Right ventricle myocardium inferior (tissue), 1 donor: ENCODE measurements around the gene CEP85. TPM values are rescaled to one million over a fixed set of nuclear protein-coding genes. Genes with fewer than 3 reads are reported as not detected.
"Not testable (repeated sequence)": the region's sequence is repeated elsewhere in the genome, so short reads cannot be mapped to it uniquely, and the experiment has no call there.

Source experiments
- ATAC-seq: fragments of 200-7000 bp; cut with Tn5 transposase; one replicate; pipeline ENCODE4 v1.9.1; 2020; ENCODE audit warnings: mild to moderate bottlenecking, moderate library complexity
- DNase-seq: peaks from one replicate; pipeline ENCODE4 v3.0.0; 2021; ENCODE audit errors: missing footprints
- intact Hi-C: fragments of 100-400 bp; cut with DNase I; formaldehyde crosslinking; loops from one replicate; pipeline ENCODE4 v1.11.0; 2022
- total RNA-seq: library from RNA; stranded (reverse); fragmentation: NEBNext Ultra II Directional; extraction: Animal tissue kit (Norgen Biotek cat#: 25700); gene quantifications from one replicate; pipeline ENCODE4 v1.2.1, GENCODE V29; 2021
- donor health status: DM: no; HTN: yes; CAD: no; lungs with severe emphysema.

The CEP85 gene
- total RNA-seq, 1 donor from 2014 or later: 73.6 TPM

- DNase-seq (no peak), ATAC-seq (no peak)
- intact Hi-C loops: no loop called here
These were observed 13.6 kb upstream of the CEP85 start for GRCh38 chr1:26220199-26220912.

- DNase-seq (no peak), ATAC-seq (no peak)
- intact Hi-C loops: no loop called here
These were observed 12.9 kb upstream of the CEP85 start for GRCh38 chr1:26221094-26221493.

- ATAC-seq: no peak
- intact Hi-C loops: no loop called here
- no peak for DNase-seq
These were observed 9.4 kb upstream of the CEP85 start for GRCh38 chr1:26224606-26225005.

- ATAC-seq: peak; percentile 87
- DNase-seq: peak; percentile 84
- intact Hi-C loops: no loop called here
These were observed 8.8 kb upstream of the CEP85 start for GRCh38 chr1:26225033-26225831.

GRCh38 chr1:26230682-26231081 is 3.3 kb upstream of the CEP85 start:
- not testable (repeated sequence) for ATAC-seq, DNase-seq
- intact Hi-C loops: loop anchor here (5.0 kb wide), 2 partner anchors 47 to 193 kb away; no protein-coding TSS in a partner anchor

- DNase-seq (no peak), ATAC-seq (no peak)
- intact Hi-C loops: loop anchor here (1.0 to 5.0 kb wide), 6 partner anchors 20 to 198 kb away; partner anchors contain the start of genes C1orf232, PDIK1L and ZNF593
These were observed 807 bp downstream of the CEP85 start for GRCh38 chr1:26234644-26235370.

GRCh38 chr1:26237230-26237966 is 3.4 kb downstream of the CEP85 start:
- intact Hi-C loops: no loop called here
- DNase-seq (no peak), ATAC-seq (no peak)

GRCh38 chr1:26239936-26240335 is 5.9 kb downstream of the CEP85 start:
- DNase-seq (no peak), ATAC-seq (no peak)
- intact Hi-C loops: no loop called here

GRCh38 chr1:26252718-26253117 is 18.7 kb downstream of the CEP85 start:
- DNase-seq (no peak), ATAC-seq (no peak)
- intact Hi-C loops: no loop called here

GRCh38 chr1:26254404-26254803 is 20.4 kb downstream of the CEP85 start:
- DNase-seq (no peak), ATAC-seq (peak; percentile 85)
- intact Hi-C loops: loop anchor here (2.0 kb wide), 1 partner anchor 20 kb away; the partner anchor contains the start of gene CEP85

GRCh38 chr1:26257222-26257621 is 23.2 kb downstream of the CEP85 start:
- intact Hi-C loops: no loop called here
- peak; percentile 66 for ATAC-seq
- no peak for DNase-seq

- ATAC-seq (no peak), DNase-seq (no peak)
- intact Hi-C loops: no loop called here
These were observed 25.0 kb downstream of the CEP85 start for GRCh38 chr1:26259005-26259404.

- no peak for DNase-seq
- intact Hi-C loops: no loop called here
- ATAC-seq: no peak
These were observed 25.6 kb downstream of the CEP85 start for GRCh38 chr1:26259578-26259977.

GRCh38 chr1:26263212-26263611 is 29.2 kb downstream of the CEP85 start:
- intact Hi-C loops: no loop called here
- ATAC-seq (no peak), DNase-seq (no peak)

GRCh38 chr1:26265405-26265804 is 31.4 kb downstream of the CEP85 start:
- intact Hi-C loops: no loop called here
- ATAC-seq (no peak), DNase-seq (no peak)

- ATAC-seq (no peak), DNase-seq (no peak)
- intact Hi-C loops: no loop called here
These were observed 34.5 kb downstream of the CEP85 start for GRCh38 chr1:26268290-26269197.

- intact Hi-C loops: no loop called here
These were observed 35.2 kb downstream of the CEP85 start for GRCh38 chr1:26269198-26269550.

More at GRCh38 chr1:26269198-26269550, 35.2 kb downstream of the CEP85 start:
- no peak for DNase-seq
- no peak for ATAC-seq
